ENCODE data around the gene CHRNA7.

DNA sequence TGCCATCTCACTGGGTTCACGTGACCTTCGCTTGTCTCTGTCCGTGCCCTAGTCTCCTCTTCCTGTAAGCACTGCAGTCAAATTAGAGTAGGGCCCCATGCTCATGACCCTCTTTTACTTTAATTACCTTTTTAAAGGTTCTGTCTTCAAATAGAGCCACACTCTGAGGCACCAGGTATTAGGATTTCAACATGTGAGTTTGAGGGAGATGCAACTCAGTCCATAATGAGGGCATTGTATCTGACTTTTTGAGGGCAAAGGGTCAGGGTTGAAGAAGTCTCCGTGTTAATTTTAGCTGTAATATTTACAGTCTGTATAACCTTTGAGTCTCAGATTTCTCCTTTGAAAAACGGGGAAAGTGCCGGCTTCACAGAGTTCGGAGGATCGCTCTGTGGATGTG, 82.9 kb downstream of the CHRNA7 start:
- TF ChIP-seq, protein P1, sequence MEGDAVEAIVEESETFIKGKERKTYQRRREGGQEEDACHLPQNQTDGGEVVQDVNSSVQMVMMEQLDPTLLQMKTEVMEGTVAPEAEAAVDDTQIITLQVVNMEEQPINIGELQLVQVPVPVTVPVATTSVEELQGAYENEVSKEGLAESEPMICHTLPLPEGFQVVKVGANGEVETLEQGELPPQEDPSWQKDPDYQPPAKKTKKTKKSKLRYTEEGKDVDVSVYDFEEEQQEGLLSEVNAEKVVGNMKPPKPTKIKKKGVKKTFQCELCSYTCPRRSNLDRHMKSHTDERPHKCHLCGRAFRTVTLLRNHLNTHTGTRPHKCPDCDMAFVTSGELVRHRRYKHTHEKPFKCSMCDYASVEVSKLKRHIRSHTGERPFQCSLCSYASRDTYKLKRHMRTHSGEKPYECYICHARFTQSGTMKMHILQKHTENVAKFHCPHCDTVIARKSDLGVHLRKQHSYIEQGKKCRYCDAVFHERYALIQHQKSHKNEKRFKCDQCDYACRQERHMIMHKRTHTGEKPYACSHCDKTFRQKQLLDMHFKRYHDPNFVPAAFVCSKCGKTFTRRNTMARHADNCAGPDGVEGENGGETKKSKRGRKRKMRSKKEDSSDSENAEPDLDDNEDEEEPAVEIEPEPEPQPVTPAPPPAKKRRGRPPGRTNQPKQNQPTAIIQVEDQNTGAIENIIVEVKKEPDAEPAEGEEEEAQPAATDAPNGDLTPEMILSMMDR (conservative IDR thresholded peaks at IDR 0.05 in 1 of 2, IDR thresholded peaks at IDR 0.05 in 1 of 2; ENCODE audit: extremely low read depth in 1 of 2, insufficient read depth in 1 of 2, low read depth in 1 of 2, low read length in 2 of 2) = no peak
- TF ChIP-seq EZH2 (IDR thresholded peaks at IDR 0.05; ENCODE audit: borderline replicate concordance, low read length) = no peak
